IMR-90 (cell line): Measurements from ENCODE around the gene SH2D4B. TPM values are rescaled to one million over a fixed set of nuclear protein-coding genes. Genes with fewer than 3 reads are reported as not detected.

ENCODE experiments used
- ATAC-seq: fragments of 200-7000 bp; cut with Tn5 transposase; 2 replicates; pipeline ENCODE4 v1.9.1; 2020; ENCODE audit warnings: low read depth, mild to moderate bottlenecking, moderate library complexity
- BruUV-seq: library from RNA; stranded (reverse); fragments of 400-500 nt; replicated peaks from 2 replicates; lab custom pipeline; 2021; lab: Mats Ljungman, UMichigan
- CTCF ChIA-PET: fragments of 300-600 bp; formaldehyde crosslinking; extraction: SDS; loops from one replicate; lab custom pipeline; 2021; ENCODE audit warnings: antibody characterized with exemption; lab: Yijun Ruan, JAX
- POLR2A ChIA-PET: fragments of 300-600 bp; sonication (Branson Sonifier 250); formaldehyde crosslinking; loops from one replicate; lab custom pipeline; 2022; ENCODE audit warnings: antibody characterized with exemption; ENCODE audit not compliant: unreplicated experiment; lab: Charles Lee
- DNase-seq: peaks from one replicate; pipeline ENCODE4 v3.0.0; 2013
- H2AFZ ChIP-seq: replicated peaks from 2 replicates; pipeline ENCODE3; 2013; ENCODE audit warnings: low read length, mild to moderate bottlenecking; ENCODE audit not compliant: poor library complexity
- H2AK5ac ChIP-seq: 2 replicates; pipeline ENCODE4 v1.6.1; 2013; ENCODE audit warnings: low read depth, low read length, inconsistent platforms
- H2AK9ac ChIP-seq: replicated peaks from 2 replicates; pipeline ENCODE3; 2013; ENCODE audit warnings: mild to moderate bottlenecking, low read depth, low read length, moderate library complexity; ENCODE audit not compliant: poor library complexity
- H2BK120ac ChIP-seq: 2 replicates; pipeline ENCODE4 v1.6.1; 2013; ENCODE audit warnings: low read depth, low read length, inconsistent platforms
- H2BK15ac ChIP-seq: 3 replicates; pipeline ENCODE4 v1.6.1; 2013; ENCODE audit warnings: low read depth, low read length, inconsistent platforms
- H2BK20ac ChIP-seq: 2 replicates; pipeline ENCODE4 v1.6.1; 2013; ENCODE audit warnings: low read depth, mild to moderate bottlenecking, inconsistent platforms, low read length, moderate library complexity
- H2BK5ac ChIP-seq: 2 replicates; pipeline ENCODE4 v1.6.1; 2013; ENCODE audit warnings: mild to moderate bottlenecking, low read depth, low read length, inconsistent platforms; ENCODE audit not compliant: poor library complexity, severe bottlenecking
- H3K14ac ChIP-seq: replicated peaks from 2 replicates; pipeline ENCODE4 v1.6.1; 2013; ENCODE audit warnings: low read depth, low read length, inconsistent platforms
- H3K18ac ChIP-seq: 2 replicates; pipeline ENCODE4 v1.6.1; 2013; ENCODE audit warnings: low read depth, low read length, control low read depth
- H3K23ac ChIP-seq: 2 replicates; pipeline ENCODE4 v1.6.1; 2013; ENCODE audit warnings: low read depth, low read length, inconsistent platforms
- H3K27ac ChIP-seq: 2 replicates; pipeline ENCODE4 v1.5.1; 2013; ENCODE audit warnings: mild to moderate bottlenecking, control low read depth, low read length; ENCODE audit not compliant: insufficient read depth
- H3K27me3 ChIP-seq: 2 replicates; pipeline ENCODE4 v1.6.1; 2013; ENCODE audit warnings: low read length; ENCODE audit not compliant: control insufficient read depth, insufficient read depth
- H3K36me3 ChIP-seq: 2 replicates; pipeline ENCODE4 v1.6.1; 2013; ENCODE audit warnings: low read length, mixed read lengths; ENCODE audit not compliant: control insufficient read depth, insufficient read depth
- H3K4ac ChIP-seq: 2 replicates; pipeline ENCODE4 v1.6.1; 2013; ENCODE audit warnings: low read depth, low read length, inconsistent platforms
- H3K4me1 ChIP-seq: 2 replicates; pipeline ENCODE4 v1.6.1; 2013; ENCODE audit warnings: low read length, mixed read lengths; ENCODE audit not compliant: control insufficient read depth, insufficient read depth
- H3K4me2 ChIP-seq: 2 replicates; pipeline ENCODE4 v1.6.1; 2013; ENCODE audit warnings: low read depth, mild to moderate bottlenecking, control low read depth, low read length, moderate library complexity
- H3K4me3 ChIP-seq: 2 replicates; pipeline ENCODE4 v1.5.1; 2013; ENCODE audit warnings: low read depth, mild to moderate bottlenecking, control low read depth, low read length, moderate library complexity; ENCODE audit not compliant: insufficient read depth
- H3K56ac ChIP-seq: 2 replicates; pipeline ENCODE4 v1.6.1; 2013; ENCODE audit warnings: low read length, inconsistent platforms; ENCODE audit not compliant: insufficient read depth; ENCODE audit errors: extremely low read depth
- H3K79me1 ChIP-seq, 2 experiments: 2 replicates each; pipeline ENCODE4 v1.6.1; 2013; ENCODE audit warnings: low read length in 2 of 2, inconsistent platforms in 1 of 2, low read depth in 1 of 2
- H3K9ac ChIP-seq: 2 replicates; pipeline ENCODE4 v1.6.1; 2013; ENCODE audit warnings: low read depth, low read length, control low read depth
- H3K9me1 ChIP-seq: 2 replicates; pipeline ENCODE4 v1.6.1; 2013; ENCODE audit warnings: low read length, inconsistent platforms; ENCODE audit not compliant: insufficient read depth
- H3K9me3 ChIP-seq: 2 replicates; pipeline ENCODE4 v1.6.1; 2013; ENCODE audit warnings: low read length; ENCODE audit not compliant: control insufficient read depth, insufficient read depth
- H4K20me1 ChIP-seq: 2 replicates; pipeline ENCODE4 v1.6.1; 2013; ENCODE audit warnings: low read length, inconsistent platforms; ENCODE audit not compliant: insufficient read depth
- H4K5ac ChIP-seq: 2 replicates; pipeline ENCODE4 v1.6.1; 2013; ENCODE audit warnings: mild to moderate bottlenecking, low read depth, low read length, control low read depth
- H4K8ac ChIP-seq, 2 experiments: 2 replicates each; pipeline ENCODE4 v1.6.1; 2013; ENCODE audit warnings: low read depth in 2 of 2, low read length in 2 of 2, control low read depth in 1 of 2, inconsistent platforms in 1 of 2
- H4K91ac ChIP-seq: 2 replicates; pipeline ENCODE4 v1.6.1; 2013; ENCODE audit warnings: low read depth, low read length, inconsistent platforms; ENCODE audit not compliant: insufficient read depth
- BHLHE40 ChIP-seq: fragments of 150-350 bp; IDR thresholded peaks from 2 replicates; pipeline ENCODE4 v1.6.1; 2016; ENCODE audit warnings: mild to moderate bottlenecking, low read depth, low read length
- POLR2A ChIP-seq: IDR thresholded peaks from 2 replicates; pipeline ENCODE4 v1.6.1; 2012; ENCODE audit warnings: mild to moderate bottlenecking, low read depth, low read length
- RAD21 ChIP-seq: IDR thresholded peaks from 2 replicates; pipeline ENCODE4 v1.6.1; 2012; ENCODE audit warnings: low read length, improper control_type of control experiment
- RFX5 ChIP-seq: IDR thresholded peaks from 2 replicates; pipeline ENCODE4 v1.8.0; 2012; ENCODE audit warnings: low read depth, mild to moderate bottlenecking, low read length, moderate library complexity
- SMC3 ChIP-seq: fragments of 150-350 bp; IDR thresholded peaks from 2 replicates; pipeline ENCODE4 v1.6.1; 2016; ENCODE audit warnings: low read depth, mild to moderate bottlenecking, antibody characterized with exemption, low read length, moderate library complexity
- WGBS, 2 experiments: methylation state at CpG; one replicate each; pipeline versions ENCODE4 v1.1.5 to v1.1.7; 2013; ENCODE audit warnings: missing lambda C conversion rate in 2 of 2; ENCODE audit not compliant: insufficient read length in 1 of 2; ENCODE audit errors: extremely low coverage in 2 of 2; 5-methylcytosine and 5-hydroxymethylcytosine counted together
- dilution Hi-C: fragments of 300-500 bp; cut with HindIII; formaldehyde crosslinking; loops from one replicate; pipeline ENCODE4 v1.14.3; 2018; ENCODE audit warnings: low sequenced_read_pairs; ENCODE audit not compliant: unreplicated experiment
- in situ Hi-C: fragments of 300-500 bp; cut with MboI; formaldehyde crosslinking; loops from 3 replicates; pipeline ENCODE4 v1.14.3; 2019; ENCODE audit warnings: low sequenced_read_pairs, inconsistent platforms, mixed read lengths
- intact Hi-C: fragments of 100-400 bp; cut with micrococcal nuclease; formaldehyde crosslinking; loops from 2 replicates; pipeline ENCODE4 v1.10.0; 2022
- polyA plus RNA-seq, 3 experiments: library from polyadenylated mRNA; depleted of rRNA; stranded (reverse); fragments of >200 nt; gene quantifications; 2 replicates each; pipeline ENCODE4 v1.2.3, GENCODE V29; 2012; ENCODE audit warnings: low replicate concordance in 1 of 3
- total RNA-seq: library from RNA; depleted of rRNA; stranded (reverse); fragments of >200 nt; gene quantifications from 2 replicates; pipeline ENCODE4 v1.2.3, GENCODE V29; 2012
- TF ChIP-seq, protein P1 (sequence below): conservative IDR thresholded peaks from 2 replicates; pipeline ENCODE4 v1.5.1; 2012; ENCODE audit warnings: mild to moderate bottlenecking, low read depth, low read length, improper control_type of control experiment
- TF ChIP-seq, protein P2 (sequence below): fragments of 150-350 bp; IDR thresholded peaks from 2 replicates; pipeline ENCODE4 v1.6.1; 2016; ENCODE audit warnings: low read depth, mild to moderate bottlenecking, low read length, moderate library complexity, borderline replicate concordance

The SH2D4B gene
- total and polyA plus RNA-seq, 2 of the 4 experiments (the other 2 are of a cell fraction) = not detected

DNA sequence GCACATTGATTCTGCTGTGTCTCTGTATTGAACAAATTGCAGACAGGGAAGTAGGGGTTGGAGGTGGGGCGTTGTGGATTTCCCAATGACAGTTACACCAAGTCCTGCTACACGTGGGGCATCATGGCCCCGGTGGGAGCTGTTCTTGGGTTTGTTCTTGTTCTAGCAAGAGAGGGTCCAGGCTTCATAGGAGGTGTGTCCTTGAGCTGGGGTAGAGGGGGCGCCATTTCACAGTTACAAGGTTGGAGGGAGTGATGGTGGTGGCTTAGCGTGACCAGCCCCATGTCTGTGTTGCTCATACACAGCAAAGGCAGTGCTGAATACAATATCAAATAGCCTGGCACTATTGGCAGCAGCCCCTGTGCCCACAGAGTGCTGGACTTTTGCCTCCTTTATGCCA lies 15.7 kb downstream of the SH2D4B start:
- H3K4me3 ChIP-seq = no peak overlapping the region
- no TSS peak for BruUV-seq
- no peak overlapping the region for H2BK15ac ChIP-seq
- 71% methylated on average over 1 of the region's 5 CpGs; no CpG with 5 or more reads in 1 of the 2 experiments for WGBS, 2 experiments
- no peaks in the 10 kb centered on the region for H3K4me1 ChIP-seq
- no peak overlapping the region for H2BK20ac ChIP-seq
- H4K5ac ChIP-seq = no peak overlapping the region
- H2BK120ac ChIP-seq = no peak overlapping the region
- H3K4ac ChIP-seq = no peak overlapping the region
- H2AFZ ChIP-seq = no peak overlapping the region
- H3K9me1 ChIP-seq = no peaks in the 10 kb centered on the region
- no peak overlapping the region for H3K23ac ChIP-seq
- intact Hi-C loops (no loop called here), dilution Hi-C loops (no loop called here), in situ Hi-C loops (no loop called here)
- no peaks in the 10 kb centered on the region for H3K36me3 ChIP-seq
- DNase-seq (no peak), ATAC-seq (no peak)
- no peak overlapping the region for H3K27ac ChIP-seq
- no peaks in the 10 kb centered on the region for H3K79me1 ChIP-seq
- no peak for TF ChIP-seq POLR2A
- TF ChIP-seq RAD21 = no peak
- no peak for TF ChIP-seq SMC3
- TF ChIP-seq RFX5 = no peak
- TF ChIP-seq, protein P1, sequence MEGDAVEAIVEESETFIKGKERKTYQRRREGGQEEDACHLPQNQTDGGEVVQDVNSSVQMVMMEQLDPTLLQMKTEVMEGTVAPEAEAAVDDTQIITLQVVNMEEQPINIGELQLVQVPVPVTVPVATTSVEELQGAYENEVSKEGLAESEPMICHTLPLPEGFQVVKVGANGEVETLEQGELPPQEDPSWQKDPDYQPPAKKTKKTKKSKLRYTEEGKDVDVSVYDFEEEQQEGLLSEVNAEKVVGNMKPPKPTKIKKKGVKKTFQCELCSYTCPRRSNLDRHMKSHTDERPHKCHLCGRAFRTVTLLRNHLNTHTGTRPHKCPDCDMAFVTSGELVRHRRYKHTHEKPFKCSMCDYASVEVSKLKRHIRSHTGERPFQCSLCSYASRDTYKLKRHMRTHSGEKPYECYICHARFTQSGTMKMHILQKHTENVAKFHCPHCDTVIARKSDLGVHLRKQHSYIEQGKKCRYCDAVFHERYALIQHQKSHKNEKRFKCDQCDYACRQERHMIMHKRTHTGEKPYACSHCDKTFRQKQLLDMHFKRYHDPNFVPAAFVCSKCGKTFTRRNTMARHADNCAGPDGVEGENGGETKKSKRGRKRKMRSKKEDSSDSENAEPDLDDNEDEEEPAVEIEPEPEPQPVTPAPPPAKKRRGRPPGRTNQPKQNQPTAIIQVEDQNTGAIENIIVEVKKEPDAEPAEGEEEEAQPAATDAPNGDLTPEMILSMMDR = no peak
- TF ChIP-seq, protein P2, sequence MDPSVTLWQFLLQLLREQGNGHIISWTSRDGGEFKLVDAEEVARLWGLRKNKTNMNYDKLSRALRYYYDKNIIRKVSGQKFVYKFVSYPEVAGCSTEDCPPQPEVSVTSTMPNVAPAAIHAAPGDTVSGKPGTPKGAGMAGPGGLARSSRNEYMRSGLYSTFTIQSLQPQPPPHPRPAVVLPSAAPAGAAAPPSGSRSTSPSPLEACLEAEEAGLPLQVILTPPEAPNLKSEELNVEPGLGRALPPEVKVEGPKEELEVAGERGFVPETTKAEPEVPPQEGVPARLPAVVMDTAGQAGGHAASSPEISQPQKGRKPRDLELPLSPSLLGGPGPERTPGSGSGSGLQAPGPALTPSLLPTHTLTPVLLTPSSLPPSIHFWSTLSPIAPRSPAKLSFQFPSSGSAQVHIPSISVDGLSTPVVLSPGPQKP = no peak
- TF ChIP-seq BHLHE40 = no peak
- H3K4me2 ChIP-seq = no peak overlapping the region
- H3K27me3 ChIP-seq = peaks cover 4% of the 10 kb centered on the region
- POLR2A ChIA-PET = no interaction called here
- no peak overlapping the region for H2AK5ac ChIP-seq
- CTCF ChIA-PET = no interaction called here
- no peak overlapping the region for H3K14ac ChIP-seq
- H3K9ac ChIP-seq = no peak overlapping the region
- no peaks in the 10 kb centered on the region for H4K20me1 ChIP-seq
- no peak overlapping the region for H4K91ac ChIP-seq
- H2BK5ac ChIP-seq = no peak overlapping the region
- no peak overlapping the region for H3K56ac ChIP-seq
- H3K18ac ChIP-seq = no peak overlapping the region
- no peak overlapping the region for H4K8ac ChIP-seq
- no peak overlapping the region for H2AK9ac ChIP-seq
- H3K9me3 ChIP-seq = no peaks in the 10 kb centered on the region
